GM23338 (cell line): ENCODE data around the gene CCL24. TPM values are rescaled to one million over a fixed set of nuclear protein-coding genes. Genes with fewer than 3 reads are reported as not detected.

ENCODE experiments used
- ATAC-seq: fragments of 200-7000 bp; cut with Tn5 transposase; 3 replicates; pipeline ENCODE4 v1.9.1; 2020
- DNase-seq: peaks from one replicate; pipeline ENCODE4 v3.0.0-alpha.2; 2015; ENCODE audit warnings: low spot score
- H2AFZ ChIP-seq: fragments of 200-600 bp; sonication (generic); 2 replicates; pipeline ENCODE4 v1.8.0; 2016; ENCODE audit warnings: antibody characterized with exemption, mild to moderate bottlenecking, moderate library complexity
- H3F3A ChIP-seq: fragments of 200-600 bp; sonication (generic); replicated peaks from 2 replicates; pipeline ENCODE4 v1.8.0; 2017; ENCODE audit warnings: antibody characterized with exemption, mixed run types, low read depth
- H3K27ac ChIP-seq: fragments of 200-600 bp; sonication (generic); 2 replicates; pipeline ENCODE4 v1.6.1; 2016; ENCODE audit warnings: low read depth
- H3K27me3 ChIP-seq: fragments of 200-600 bp; sonication (generic); 2 replicates; pipeline ENCODE4 v1.8.0; 2016; ENCODE audit warnings: mild to moderate bottlenecking, mixed run types, moderate library complexity; ENCODE audit not compliant: insufficient read depth
- H3K36me3 ChIP-seq: fragments of 200-600 bp; sonication (generic); 2 replicates; pipeline ENCODE4 v1.8.0; 2016; ENCODE audit warnings: mild to moderate bottlenecking; ENCODE audit not compliant: insufficient read depth
- H3K4me1 ChIP-seq: fragments of 200-600 bp; sonication (generic); 2 replicates; pipeline ENCODE4 v1.8.0; 2016; ENCODE audit warnings: mild to moderate bottlenecking, moderate library complexity; ENCODE audit not compliant: insufficient read depth
- H3K4me2 ChIP-seq: fragments of 200-600 bp; sonication (generic); 2 replicates; pipeline ENCODE4 v1.7.1; 2017; ENCODE audit warnings: mixed run types
- H3K4me3 ChIP-seq: fragments of 200-600 bp; sonication (generic); 2 replicates; pipeline ENCODE4 v1.6.1; 2016; ENCODE audit warnings: mixed run types
- H3K79me2 ChIP-seq: fragments of 200-600 bp; sonication (generic); replicated peaks from 2 replicates; pipeline ENCODE4 v1.8.0; 2017; ENCODE audit warnings: mild to moderate bottlenecking; ENCODE audit not compliant: insufficient read depth
- H3K9me2 ChIP-seq: fragments of 200-600 bp; sonication (generic); 2 replicates; pipeline ENCODE4 v1.8.0; 2017; ENCODE audit not compliant: insufficient read depth
- H4K20me1 ChIP-seq: fragments of 200-600 bp; sonication (generic); replicated peaks from 2 replicates; pipeline ENCODE4 v1.8.0; 2017; ENCODE audit warnings: mild to moderate bottlenecking; ENCODE audit not compliant: insufficient read depth
- H3K27ac Mint-ChIP-seq: 2 replicates; pipeline ENCODE4 v1.8.0; 2020; ENCODE audit warnings: inconsistent platforms, mild to moderate bottlenecking, moderate library complexity, mixed read lengths
- H3K27me3 Mint-ChIP-seq: 3 replicates; pipeline ENCODE4 v1.8.0; 2022; ENCODE audit warnings: low read depth, mild to moderate bottlenecking, moderate library complexity, mixed read lengths, inconsistent platforms; ENCODE audit not compliant: insufficient read depth, poor library complexity
- H3K36me3 Mint-ChIP-seq: 3 replicates; pipeline ENCODE4 v1.8.0; 2021; ENCODE audit warnings: low read depth, mild to moderate bottlenecking, inconsistent platforms, moderate library complexity, mixed read lengths
- H3K4me1 Mint-ChIP-seq: 3 replicates; pipeline ENCODE4 v1.8.0; 2020; ENCODE audit warnings: mild to moderate bottlenecking, inconsistent platforms, mixed read lengths
- H3K4me3 Mint-ChIP-seq: 3 replicates; pipeline ENCODE4 v1.8.0; 2021; ENCODE audit warnings: moderate library complexity, mild to moderate bottlenecking, inconsistent platforms, mixed read lengths
- H3K9me3 Mint-ChIP-seq: 3 replicates; pipeline ENCODE4 v1.8.0; 2020; ENCODE audit warnings: moderate library complexity, mild to moderate bottlenecking, inconsistent platforms, mixed read lengths
- CREB1 ChIP-seq: fragments of 250-450 bp; sonication (Bioruptor Pico); IDR thresholded peaks from 2 replicates; pipeline ENCODE4 v1.5.0; 2020; ENCODE audit warnings: low read depth, mild to moderate bottlenecking, moderate library complexity
- EZH2 ChIP-seq: fragments of 200-600 bp; sonication (generic); IDR thresholded peaks from one replicate; pipeline ENCODE4 v1.8.0; 2017; ENCODE audit warnings: antibody characterized with exemption, mild to moderate bottlenecking, low read depth; ENCODE audit not compliant: unreplicated experiment
- EZH2phosphoT487 ChIP-seq: fragments of 200-600 bp; sonication (generic); IDR thresholded peaks from one replicate; pipeline ENCODE4 v1.8.1; 2018; ENCODE audit warnings: antibody characterized with exemption; ENCODE audit not compliant: unreplicated experiment
- JUNB ChIP-seq: IDR thresholded peaks from one replicate; pipeline ENCODE4 v1.6.1; 2016; ENCODE audit warnings: antibody characterized with exemption; ENCODE audit not compliant: unreplicated experiment
- NANOG ChIP-seq: IDR thresholded peaks from 2 replicates; pipeline ENCODE4 v1.6.1; 2016; ENCODE audit warnings: antibody characterized with exemption, borderline replicate concordance
- POLR2AphosphoS5 ChIP-seq: IDR thresholded peaks from 2 replicates; pipeline ENCODE4 v1.6.1; 2016; ENCODE audit warnings: antibody characterized with exemption, low read depth
- STAT1 ChIP-seq: IDR thresholded peaks from one replicate; pipeline ENCODE4 v1.6.1; 2016; ENCODE audit warnings: antibody characterized with exemption; ENCODE audit not compliant: unreplicated experiment
- ZNF114 ChIP-seq: fragments of 250-450 bp; sonication (Bioruptor Pico); IDR thresholded peaks from 2 replicates; pipeline ENCODE4 v1.5.0; 2020; ENCODE audit warnings: mild to moderate bottlenecking, moderate library complexity
- ZNF331 ChIP-seq: fragments of 250-450 bp; sonication (Bioruptor Pico); IDR thresholded peaks from 2 replicates; pipeline ENCODE4 v1.5.0; 2020; ENCODE audit warnings: low read depth, mild to moderate bottlenecking, moderate library complexity
- polyA plus RNA-seq: library from polyadenylated mRNA; unstranded; fragments of >200 nt; fragmentation: Nextera tagmentation; extraction: Ambion mirVana; gene quantifications from 2 replicates; pipeline ENCODE4 v1.2.1, GENCODE V29; 2016
- total RNA-seq: library from RNA; depleted of rRNA; stranded (reverse); fragments of >200 nt; shearing (Covaris generic); gene quantifications from 2 replicates; pipeline ENCODE4 v1.2.3, GENCODE V29; 2014
- TF ChIP-seq, protein P1 (sequence below): IDR thresholded peaks from one replicate; pipeline ENCODE4 v1.6.1; 2018; ENCODE audit warnings: antibody characterized with exemption; ENCODE audit not compliant: unreplicated experiment
- TF ChIP-seq, protein P2 (sequence below): IDR thresholded peaks from 2 replicates; pipeline ENCODE4 v1.6.1; 2016; ENCODE audit warnings: antibody characterized with exemption
- TF ChIP-seq, protein P3 (sequence below): fragments of 250-450 bp; sonication (Bioruptor Pico); IDR thresholded peaks from 2 replicates; pipeline ENCODE4 v1.5.0; 2020; ENCODE audit warnings: mild to moderate bottlenecking, moderate library complexity
- TF ChIP-seq, protein P4 (sequence below), 2 experiments: fragments of 200-600 bp in 1 of 2; sonication (generic) in 1 of 2; conservative IDR thresholded peaks; 2 replicates each; pipeline versions ENCODE4 v1.5.1 to v1.6.1; 2016 to 2017; ENCODE audit warnings: antibody characterized with exemption in 2 of 2, low read depth in 2 of 2, mild to moderate bottlenecking in 2 of 2, moderate library complexity in 1 of 2

CCL24 gene
- total and polyA plus RNA-seq, 2 experiments from 2014 or later: not detected

DNA sequence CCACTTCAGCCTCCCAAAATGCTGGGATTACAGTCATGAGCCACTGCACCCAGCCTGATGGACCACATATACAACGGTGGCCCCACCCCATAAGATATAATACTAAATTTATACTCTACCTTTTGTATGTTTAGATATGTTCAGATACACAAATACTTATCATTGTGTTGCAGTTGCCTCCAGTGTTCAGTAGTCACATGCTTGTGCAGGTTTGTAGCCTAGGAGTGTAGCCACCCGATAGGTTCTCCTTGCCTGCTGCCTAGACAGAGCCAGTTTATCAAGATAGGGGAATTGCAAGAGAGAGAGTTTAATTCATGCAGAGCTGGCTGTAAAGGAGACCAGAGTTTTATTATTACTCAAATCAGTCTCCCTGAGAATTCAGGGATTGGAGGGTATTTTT lies 9.6 kb downstream of the CCL24 start (continued):
- TF ChIP-seq EZH2phosphoT487: no peak
- no peak for TF ChIP-seq POLR2AphosphoS5
- no peak for TF ChIP-seq EZH2

DNA sequence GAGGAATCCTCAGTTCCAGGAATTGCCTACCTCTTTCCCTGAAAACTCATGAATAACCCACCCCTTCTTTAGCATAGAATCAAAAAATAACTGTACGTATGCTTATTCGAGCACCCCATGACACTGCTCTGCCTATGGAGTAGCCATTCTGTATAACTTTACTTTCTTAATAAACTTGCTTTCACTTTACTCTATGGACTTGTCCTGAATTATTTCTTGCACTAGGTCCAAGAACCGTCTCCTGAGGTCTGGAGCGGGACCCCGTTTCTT lies 11.1 kb downstream of the CCL24 start:
- peaks cover 8% of the 10 kb centered on the region for H3K36me3 Mint-ChIP-seq
- no peaks in the 10 kb centered on the region for H3K4me1 ChIP-seq
- ATAC-seq (no peak), DNase-seq (no peak)
- H3K79me2 ChIP-seq: no peaks in the 10 kb centered on the region
- H3K9me2 ChIP-seq: no peaks in the 10 kb centered on the region
- peaks cover 2% of the 10 kb centered on the region for H3K27me3 Mint-ChIP-seq
- H3K27ac Mint-ChIP-seq: no peak overlapping the region
- no peaks in the 10 kb centered on the region for H4K20me1 ChIP-seq
- no peaks in the 10 kb centered on the region for H3K36me3 ChIP-seq
- H3K4me2 ChIP-seq: no peak overlapping the region
- 0 out of 3 replicates have a peak, but pooled peaks cover 6% of the 10 kb centered on the region for H3K4me1 Mint-ChIP-seq
- H2AFZ ChIP-seq: no peak overlapping the region
- H3F3A ChIP-seq: no peaks in the 10 kb centered on the region
- no peaks in the 10 kb centered on the region for H3K27me3 ChIP-seq
- no peak overlapping the region for H3K27ac ChIP-seq
- no peak overlapping the region for H3K4me3 ChIP-seq
- peaks cover 15% of the 10 kb centered on the region for H3K9me3 Mint-ChIP-seq
- no peak overlapping the region for H3K4me3 Mint-ChIP-seq
- TF ChIP-seq, protein P1, sequence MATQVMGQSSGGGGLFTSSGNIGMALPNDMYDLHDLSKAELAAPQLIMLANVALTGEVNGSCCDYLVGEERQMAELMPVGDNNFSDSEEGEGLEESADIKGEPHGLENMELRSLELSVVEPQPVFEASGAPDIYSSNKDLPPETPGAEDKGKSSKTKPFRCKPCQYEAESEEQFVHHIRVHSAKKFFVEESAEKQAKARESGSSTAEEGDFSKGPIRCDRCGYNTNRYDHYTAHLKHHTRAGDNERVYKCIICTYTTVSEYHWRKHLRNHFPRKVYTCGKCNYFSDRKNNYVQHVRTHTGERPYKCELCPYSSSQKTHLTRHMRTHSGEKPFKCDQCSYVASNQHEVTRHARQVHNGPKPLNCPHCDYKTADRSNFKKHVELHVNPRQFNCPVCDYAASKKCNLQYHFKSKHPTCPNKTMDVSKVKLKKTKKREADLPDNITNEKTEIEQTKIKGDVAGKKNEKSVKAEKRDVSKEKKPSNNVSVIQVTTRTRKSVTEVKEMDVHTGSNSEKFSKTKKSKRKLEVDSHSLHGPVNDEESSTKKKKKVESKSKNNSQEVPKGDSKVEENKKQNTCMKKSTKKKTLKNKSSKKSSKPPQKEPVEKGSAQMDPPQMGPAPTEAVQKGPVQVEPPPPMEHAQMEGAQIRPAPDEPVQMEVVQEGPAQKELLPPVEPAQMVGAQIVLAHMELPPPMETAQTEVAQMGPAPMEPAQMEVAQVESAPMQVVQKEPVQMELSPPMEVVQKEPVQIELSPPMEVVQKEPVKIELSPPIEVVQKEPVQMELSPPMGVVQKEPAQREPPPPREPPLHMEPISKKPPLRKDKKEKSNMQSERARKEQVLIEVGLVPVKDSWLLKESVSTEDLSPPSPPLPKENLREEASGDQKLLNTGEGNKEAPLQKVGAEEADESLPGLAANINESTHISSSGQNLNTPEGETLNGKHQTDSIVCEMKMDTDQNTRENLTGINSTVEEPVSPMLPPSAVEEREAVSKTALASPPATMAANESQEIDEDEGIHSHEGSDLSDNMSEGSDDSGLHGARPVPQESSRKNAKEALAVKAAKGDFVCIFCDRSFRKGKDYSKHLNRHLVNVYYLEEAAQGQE: no peak
- TF ChIP-seq POLR2AphosphoS5: no peak
- TF ChIP-seq JUNB: no peak
- TF ChIP-seq EZH2phosphoT487: no peak
- TF ChIP-seq STAT1: no peak
- TF ChIP-seq, protein P2, sequence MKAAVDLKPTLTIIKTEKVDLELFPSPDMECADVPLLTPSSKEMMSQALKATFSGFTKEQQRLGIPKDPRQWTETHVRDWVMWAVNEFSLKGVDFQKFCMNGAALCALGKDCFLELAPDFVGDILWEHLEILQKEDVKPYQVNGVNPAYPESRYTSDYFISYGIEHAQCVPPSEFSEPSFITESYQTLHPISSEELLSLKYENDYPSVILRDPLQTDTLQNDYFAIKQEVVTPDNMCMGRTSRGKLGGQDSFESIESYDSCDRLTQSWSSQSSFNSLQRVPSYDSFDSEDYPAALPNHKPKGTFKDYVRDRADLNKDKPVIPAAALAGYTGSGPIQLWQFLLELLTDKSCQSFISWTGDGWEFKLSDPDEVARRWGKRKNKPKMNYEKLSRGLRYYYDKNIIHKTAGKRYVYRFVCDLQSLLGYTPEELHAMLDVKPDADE: no peak
- TF ChIP-seq, protein P3, sequence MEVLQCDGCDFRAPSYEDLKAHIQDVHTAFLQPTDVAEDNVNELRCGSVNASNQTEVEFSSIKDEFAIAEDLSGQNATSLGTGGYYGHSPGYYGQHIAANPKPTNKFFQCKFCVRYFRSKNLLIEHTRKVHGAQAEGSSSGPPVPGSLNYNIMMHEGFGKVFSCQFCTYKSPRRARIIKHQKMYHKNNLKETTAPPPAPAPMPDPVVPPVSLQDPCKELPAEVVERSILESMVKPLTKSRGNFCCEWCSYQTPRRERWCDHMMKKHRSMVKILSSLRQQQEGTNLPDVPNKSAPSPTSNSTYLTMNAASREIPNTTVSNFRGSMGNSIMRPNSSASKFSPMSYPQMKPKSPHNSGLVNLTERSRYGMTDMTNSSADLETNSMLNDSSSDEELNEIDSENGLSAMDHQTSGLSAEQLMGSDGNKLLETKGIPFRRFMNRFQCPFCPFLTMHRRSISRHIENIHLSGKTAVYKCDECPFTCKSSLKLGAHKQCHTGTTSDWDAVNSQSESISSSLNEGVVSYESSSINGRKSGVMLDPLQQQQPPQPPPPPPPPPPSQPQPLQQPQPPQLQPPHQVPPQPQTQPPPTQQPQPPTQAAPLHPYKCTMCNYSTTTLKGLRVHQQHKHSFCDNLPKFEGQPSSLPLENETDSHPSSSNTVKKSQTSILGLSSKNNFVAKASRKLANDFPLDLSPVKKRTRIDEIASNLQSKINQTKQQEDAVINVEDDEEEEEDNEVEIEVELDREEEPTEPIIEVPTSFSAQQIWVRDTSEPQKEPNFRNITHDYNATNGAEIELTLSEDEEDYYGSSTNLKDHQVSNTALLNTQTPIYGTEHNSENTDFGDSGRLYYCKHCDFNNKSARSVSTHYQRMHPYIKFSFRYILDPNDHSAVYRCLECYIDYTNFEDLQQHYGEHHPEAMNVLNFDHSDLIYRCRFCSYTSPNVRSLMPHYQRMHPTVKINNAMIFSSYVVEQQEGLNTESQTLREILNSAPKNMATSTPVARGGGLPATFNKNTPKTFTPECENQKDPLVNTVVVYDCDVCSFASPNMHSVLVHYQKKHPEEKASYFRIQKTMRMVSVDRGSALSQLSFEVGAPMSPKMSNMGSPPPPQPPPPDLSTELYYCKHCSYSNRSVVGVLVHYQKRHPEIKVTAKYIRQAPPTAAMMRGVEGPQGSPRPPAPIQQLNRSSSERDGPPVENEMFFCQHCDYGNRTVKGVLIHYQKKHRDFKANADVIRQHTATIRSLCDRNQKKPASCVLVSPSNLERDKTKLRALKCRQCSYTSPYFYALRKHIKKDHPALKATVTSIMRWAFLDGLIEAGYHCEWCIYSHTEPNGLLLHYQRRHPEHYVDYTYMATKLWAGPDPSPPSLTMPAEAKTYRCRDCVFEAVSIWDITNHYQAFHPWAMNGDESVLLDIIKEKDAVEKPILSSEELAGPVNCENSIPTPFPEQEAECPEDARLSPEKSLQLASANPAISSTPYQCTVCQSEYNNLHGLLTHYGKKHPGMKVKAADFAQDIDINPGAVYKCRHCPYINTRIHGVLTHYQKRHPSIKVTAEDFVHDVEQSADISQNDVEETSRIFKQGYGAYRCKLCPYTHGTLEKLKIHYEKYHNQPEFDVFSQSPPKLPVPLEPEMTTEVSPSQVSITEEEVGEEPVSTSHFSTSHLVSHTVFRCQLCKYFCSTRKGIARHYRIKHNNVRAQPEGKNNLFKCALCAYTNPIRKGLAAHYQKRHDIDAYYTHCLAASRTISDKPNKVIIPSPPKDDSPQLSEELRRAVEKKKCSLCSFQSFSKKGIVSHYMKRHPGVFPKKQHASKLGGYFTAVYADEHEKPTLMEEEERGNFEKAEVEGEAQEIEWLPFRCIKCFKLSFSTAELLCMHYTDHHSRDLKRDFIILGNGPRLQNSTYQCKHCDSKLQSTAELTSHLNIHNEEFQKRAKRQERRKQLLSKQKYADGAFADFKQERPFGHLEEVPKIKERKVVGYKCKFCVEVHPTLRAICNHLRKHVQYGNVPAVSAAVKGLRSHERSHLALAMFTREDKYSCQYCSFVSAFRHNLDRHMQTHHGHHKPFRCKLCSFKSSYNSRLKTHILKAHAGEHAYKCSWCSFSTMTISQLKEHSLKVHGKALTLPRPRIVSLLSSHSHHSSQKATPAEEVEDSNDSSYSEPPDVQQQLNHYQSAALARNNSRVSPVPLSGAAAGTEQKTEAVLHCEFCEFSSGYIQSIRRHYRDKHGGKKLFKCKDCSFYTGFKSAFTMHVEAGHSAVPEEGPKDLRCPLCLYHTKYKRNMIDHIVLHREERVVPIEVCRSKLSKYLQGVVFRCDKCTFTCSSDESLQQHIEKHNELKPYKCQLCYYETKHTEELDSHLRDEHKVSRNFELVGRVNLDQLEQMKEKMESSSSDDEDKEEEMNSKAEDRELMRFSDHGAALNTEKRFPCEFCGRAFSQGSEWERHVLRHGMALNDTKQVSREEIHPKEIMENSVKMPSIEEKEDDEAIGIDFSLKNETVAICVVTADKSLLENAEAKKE: no peak
- TF ChIP-seq ZNF114 (CRISPR knock-in tag): no peak
- TF ChIP-seq, protein P4, sequence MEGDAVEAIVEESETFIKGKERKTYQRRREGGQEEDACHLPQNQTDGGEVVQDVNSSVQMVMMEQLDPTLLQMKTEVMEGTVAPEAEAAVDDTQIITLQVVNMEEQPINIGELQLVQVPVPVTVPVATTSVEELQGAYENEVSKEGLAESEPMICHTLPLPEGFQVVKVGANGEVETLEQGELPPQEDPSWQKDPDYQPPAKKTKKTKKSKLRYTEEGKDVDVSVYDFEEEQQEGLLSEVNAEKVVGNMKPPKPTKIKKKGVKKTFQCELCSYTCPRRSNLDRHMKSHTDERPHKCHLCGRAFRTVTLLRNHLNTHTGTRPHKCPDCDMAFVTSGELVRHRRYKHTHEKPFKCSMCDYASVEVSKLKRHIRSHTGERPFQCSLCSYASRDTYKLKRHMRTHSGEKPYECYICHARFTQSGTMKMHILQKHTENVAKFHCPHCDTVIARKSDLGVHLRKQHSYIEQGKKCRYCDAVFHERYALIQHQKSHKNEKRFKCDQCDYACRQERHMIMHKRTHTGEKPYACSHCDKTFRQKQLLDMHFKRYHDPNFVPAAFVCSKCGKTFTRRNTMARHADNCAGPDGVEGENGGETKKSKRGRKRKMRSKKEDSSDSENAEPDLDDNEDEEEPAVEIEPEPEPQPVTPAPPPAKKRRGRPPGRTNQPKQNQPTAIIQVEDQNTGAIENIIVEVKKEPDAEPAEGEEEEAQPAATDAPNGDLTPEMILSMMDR (conservative IDR thresholded peaks at IDR 0.05; ENCODE audit: low read depth in 2 of 2): no peak
- no peak for TF ChIP-seq NANOG
- TF ChIP-seq ZNF331: no peak
- no peak for TF ChIP-seq CREB1 (CRISPR knock-in tag)
- TF ChIP-seq EZH2: no peak
